OCI-LY7 (cell line): Measurements from ENCODE around the gene RNU7-1. TPM values are rescaled to one million over a fixed set of nuclear protein-coding genes. Genes with fewer than 3 reads are reported as not detected.

ENCODE experiments used
- BruUV-seq: library from RNA; stranded (reverse); fragments of 400-500 nt; replicated peaks from 2 replicates; lab custom pipeline; 2021; lab: Mats Ljungman, UMichigan
- CTCF ChIA-PET: fragments of 300-600 bp; sonication (Branson Sonifier 250); formaldehyde crosslinking; loops from one replicate; lab custom pipeline; 2022; ENCODE audit warnings: antibody characterized with exemption; ENCODE audit not compliant: unreplicated experiment; lab: Charles Lee
- POLR2A ChIA-PET: fragments of 300-600 bp; sonication (Branson Sonifier 250); formaldehyde crosslinking; loops from one replicate; lab custom pipeline; 2022; ENCODE audit warnings: antibody characterized with exemption; lab: Charles Lee
- DNase-seq: peaks from one replicate; pipeline ENCODE4 v3.0.0-alpha.2; 2015; ENCODE audit warnings: low spot score
- H2AFZ ChIP-seq: fragments of 200-600 bp; sonication (generic), shearing (Covaris generic); 2 replicates; pipeline ENCODE4 v1.6.1; 2014; ENCODE audit warnings: mild to moderate bottlenecking, antibody characterized with exemption, low read length, moderate library complexity
- H3K27ac ChIP-seq: fragments of 200-600 bp; sonication (generic); 2 replicates; pipeline ENCODE4 v1.5.1; 2014; ENCODE audit warnings: mixed run types, low read depth, mild to moderate bottlenecking, moderate library complexity, low read length, inconsistent platforms; ENCODE audit not compliant: poor library complexity, severe bottlenecking
- H3K36me3 ChIP-seq: fragments of 200-600 bp; sonication (generic); 2 replicates; pipeline ENCODE4 v1.6.1; 2014; ENCODE audit warnings: mild to moderate bottlenecking, antibody characterized with exemption, low read length, moderate library complexity, mixed read lengths; ENCODE audit not compliant: insufficient read depth
- H3K4me1 ChIP-seq: fragments of 200-600 bp; sonication (generic); 2 replicates; pipeline ENCODE4 v1.5.1; 2014; ENCODE audit warnings: mild to moderate bottlenecking, low read length; ENCODE audit not compliant: insufficient read depth, poor library complexity, severe bottlenecking
- H3K4me2 ChIP-seq: fragments of 200-600 bp; sonication (generic); 2 replicates; pipeline ENCODE4 v1.6.1; 2014; ENCODE audit warnings: mild to moderate bottlenecking, low read length
- H3K4me3 ChIP-seq: fragments of 200-600 bp; sonication (generic); 2 replicates; pipeline ENCODE4 v1.5.1; 2014; ENCODE audit warnings: mild to moderate bottlenecking, low read depth, low read length; ENCODE audit not compliant: poor library complexity, severe bottlenecking
- H3K79me2 ChIP-seq: fragments of 200-600 bp; sonication (generic); 2 replicates; pipeline ENCODE4 v1.6.1; 2016; ENCODE audit warnings: low read depth, mild to moderate bottlenecking, low read length, moderate library complexity, mixed read lengths; ENCODE audit not compliant: insufficient read depth
- H3K9me2 ChIP-seq: fragments of 200-600 bp; sonication (generic); 2 replicates; pipeline ENCODE4 v1.6.1; 2016; ENCODE audit warnings: mild to moderate bottlenecking, low read length, mixed read lengths; ENCODE audit not compliant: insufficient read depth
- H3K9me3 ChIP-seq: fragments of 200-600 bp; sonication (generic); 2 replicates; pipeline ENCODE4 v1.6.1; 2014; ENCODE audit warnings: mild to moderate bottlenecking, mixed run types, low read length, mixed read lengths
- H4K20me1 ChIP-seq: fragments of 200-600 bp; sonication (generic); 2 replicates; pipeline ENCODE4 v1.6.1; 2014; ENCODE audit warnings: mild to moderate bottlenecking, antibody characterized with exemption, low read length, moderate library complexity, mixed read lengths; ENCODE audit not compliant: insufficient read depth
- EZH2phosphoT487 ChIP-seq: fragments of 200-600 bp; sonication (generic); IDR thresholded peaks from 2 replicates; pipeline ENCODE4 v1.6.1; 2018; ENCODE audit warnings: low read depth, borderline replicate concordance, mild to moderate bottlenecking, mixed run types, antibody characterized with exemption, low read length, moderate library complexity, mixed read lengths
- intact Hi-C: fragments of 100-400 bp; cut with micrococcal nuclease; formaldehyde crosslinking; loops from one replicate; pipeline ENCODE4 v1.10.0; 2022; ENCODE audit not compliant: unreplicated experiment
- total RNA-seq, 2 experiments: library from RNA; depleted of rRNA in 1 of 2; stranded (reverse); fragments of >200 nt in 1 of 2; shearing (Covaris generic) in 1 of 2; gene quantifications; 2 replicates each; pipeline ENCODE4 v1.2.3, GENCODE V29; 2014 to 2022
- TF ChIP-seq, protein P1 (sequence below): fragments of 200-600 bp; sonication (generic); conservative IDR thresholded peaks from 2 replicates; pipeline ENCODE4 v1.5.1; 2014; ENCODE audit warnings: mild to moderate bottlenecking, antibody characterized with exemption, low read length, moderate library complexity, mixed read lengths

Gene RNU7-1
- total RNA-seq, 2 experiments from 2014 or later = not detected

DNA sequence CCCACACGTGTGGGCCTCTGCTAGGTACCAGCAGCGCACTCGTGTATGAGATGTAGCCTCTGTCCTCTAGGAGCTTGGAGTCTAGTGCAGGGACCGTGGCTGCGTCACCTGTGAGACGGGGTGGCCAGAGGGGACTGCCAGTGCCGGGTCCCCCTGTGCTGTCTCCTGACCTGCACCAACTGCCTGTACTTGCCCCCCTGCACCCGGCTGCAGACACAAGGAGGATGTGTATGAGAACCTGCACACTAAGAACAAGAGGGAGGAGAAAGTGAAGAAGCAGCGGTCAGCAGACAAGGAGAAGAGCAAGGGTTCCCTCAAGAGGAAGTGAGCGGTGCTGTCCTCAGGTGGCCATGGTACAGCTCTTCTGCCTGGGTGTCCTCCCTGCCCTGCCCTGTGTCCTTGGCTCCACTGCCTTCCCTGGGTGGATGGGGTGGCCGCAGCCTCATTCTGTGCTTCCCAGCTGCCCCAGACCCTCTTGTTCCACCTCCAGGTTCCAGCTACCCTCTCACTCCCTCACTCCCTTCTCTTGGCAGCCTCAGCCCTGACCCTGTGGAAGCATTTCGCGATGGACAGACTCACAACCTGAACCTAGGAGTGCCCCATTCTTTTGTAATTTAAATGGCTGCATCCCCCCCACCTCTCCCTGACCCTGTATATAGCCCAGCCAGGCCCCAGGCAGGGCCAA is 17.1 kb downstream of the RNU7-1 start:
- Histone ChIP-seq H3K9me2 (no peaks in the 10 kb centered on the region), H3K79me2 (no peaks in the 10 kb centered on the region), H3K9me3 (no peaks in the 10 kb centered on the region), H3K4me1 (peaks cover 76% of the 10 kb centered on the region), H4K20me1 (no peaks in the 10 kb centered on the region), H2AFZ (no peak overlapping the region), H3K36me3 (peaks cover 21% of the 10 kb centered on the region), H3K27ac (peak overlapping the region; percentile 31), H3K4me3 (no peak overlapping the region), H3K4me2 (peak overlapping the region; percentile 75)
- BruUV-seq = no TSS peak
- ChIA-PET POLR2A (interaction anchor here (0.7 to 9.3 kb wide), 4 partner anchors 9 to 15 kb away, joined by 4 to 155 read pairs (median 15); partner anchors contain the start of genes C12orf57, PHB2, PTPN6 and RNU7-1), CTCF (interaction anchor here (0.9 to 10.6 kb wide), 2 partner anchors 11 to 15 kb away, joined by 3 to 110 read pairs; partner anchors contain the start of genes C12orf57 and RNU7-1)
- TF ChIP-seq EZH2phosphoT487 = no peak
- TF ChIP-seq, protein P1, sequence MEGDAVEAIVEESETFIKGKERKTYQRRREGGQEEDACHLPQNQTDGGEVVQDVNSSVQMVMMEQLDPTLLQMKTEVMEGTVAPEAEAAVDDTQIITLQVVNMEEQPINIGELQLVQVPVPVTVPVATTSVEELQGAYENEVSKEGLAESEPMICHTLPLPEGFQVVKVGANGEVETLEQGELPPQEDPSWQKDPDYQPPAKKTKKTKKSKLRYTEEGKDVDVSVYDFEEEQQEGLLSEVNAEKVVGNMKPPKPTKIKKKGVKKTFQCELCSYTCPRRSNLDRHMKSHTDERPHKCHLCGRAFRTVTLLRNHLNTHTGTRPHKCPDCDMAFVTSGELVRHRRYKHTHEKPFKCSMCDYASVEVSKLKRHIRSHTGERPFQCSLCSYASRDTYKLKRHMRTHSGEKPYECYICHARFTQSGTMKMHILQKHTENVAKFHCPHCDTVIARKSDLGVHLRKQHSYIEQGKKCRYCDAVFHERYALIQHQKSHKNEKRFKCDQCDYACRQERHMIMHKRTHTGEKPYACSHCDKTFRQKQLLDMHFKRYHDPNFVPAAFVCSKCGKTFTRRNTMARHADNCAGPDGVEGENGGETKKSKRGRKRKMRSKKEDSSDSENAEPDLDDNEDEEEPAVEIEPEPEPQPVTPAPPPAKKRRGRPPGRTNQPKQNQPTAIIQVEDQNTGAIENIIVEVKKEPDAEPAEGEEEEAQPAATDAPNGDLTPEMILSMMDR = 0 out of 2 replicates have a peak, but pooled peaks have one; percentile 37
- intact Hi-C loops = loop anchor here (1.0 to 5.0 kb wide), 2 partner anchors 16 to 88 kb away; partner anchors contain the start of genes C12orf57 and SPSB2
- DNase-seq = peak; percentile 68

DNA sequence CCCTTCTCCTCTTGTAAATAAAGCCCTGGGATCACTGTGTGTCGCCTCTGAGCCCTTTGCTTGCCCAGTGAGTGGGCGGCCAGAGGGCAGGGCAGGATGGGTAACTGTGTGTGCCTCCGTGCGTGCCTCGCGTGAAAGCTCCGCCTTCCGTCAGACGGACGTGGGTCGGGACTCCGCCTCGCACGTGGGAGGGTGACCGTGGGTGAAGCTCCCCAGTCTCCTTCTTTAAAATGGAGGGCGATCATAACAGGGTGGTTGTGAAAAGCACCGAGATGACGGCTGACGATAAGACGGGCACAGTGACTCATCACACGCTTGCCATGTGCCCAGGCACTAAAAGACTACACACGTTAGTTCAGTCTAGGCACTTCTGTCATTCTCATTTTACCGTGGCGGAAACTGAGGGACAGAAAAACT is 17.7 kb downstream of the RNU7-1 start:
- TF ChIP-seq EZH2phosphoT487 = no peak
- TF ChIP-seq, protein P1 = no peak
- Histone ChIP-seq H3K9me2 (no peaks in the 10 kb centered on the region), H4K20me1 (no peaks in the 10 kb centered on the region), H3K4me3 (peak overlapping the region; percentile 3), H3K79me2 (no peaks in the 10 kb centered on the region), H3K4me1 (peaks cover 81% of the 10 kb centered on the region), H3K4me2 (peak overlapping the region; percentile 75), H3K9me3 (no peaks in the 10 kb centered on the region), H2AFZ (0 out of 2 replicates have a peak overlapping the region, but pooled peaks have one; percentile 5), H3K36me3 (peaks cover 27% of the 10 kb centered on the region), H3K27ac (peak overlapping the region; percentile 39)
- POLR2A ChIA-PET = interaction anchor here (0.8 to 9.3 kb wide), 4 partner anchors 10 to 679 kb away, joined by 3 to 155 read pairs (median 8); partner anchors contain the start of genes C12orf57, PTPN6 and RNU7-1
- intact Hi-C loops = loop anchor here (5.0 kb wide), 1 partner anchor 89 kb away; the partner anchor contains the start of gene SPSB2
- DNase-seq = no peak
- CTCF ChIA-PET = interaction anchor here (0.6 to 10.6 kb wide), 3 partner anchors 12 to 16 kb away, joined by 3 to 110 read pairs (median 3); partner anchors contain the start of genes C12orf57 and RNU7-1
- no TSS peak for BruUV-seq
